GM23338 (cell line): ENCODE measurements around the gene PTPRZ1.

Experiments used
- CREB1 ChIP-seq: fragments of 250-450 bp; sonication (Bioruptor Pico); IDR thresholded peaks from 2 replicates; pipeline ENCODE4 v1.5.0; 2020; ENCODE audit warnings: low read depth, mild to moderate bottlenecking, moderate library complexity
- EZH2 ChIP-seq: fragments of 200-600 bp; sonication (generic); IDR thresholded peaks from one replicate; pipeline ENCODE4 v1.8.0; 2017; ENCODE audit warnings: antibody characterized with exemption, mild to moderate bottlenecking, low read depth; ENCODE audit not compliant: unreplicated experiment
- EZH2phosphoT487 ChIP-seq: fragments of 200-600 bp; sonication (generic); IDR thresholded peaks from one replicate; pipeline ENCODE4 v1.8.1; 2018; ENCODE audit warnings: antibody characterized with exemption; ENCODE audit not compliant: unreplicated experiment
- JUNB ChIP-seq: IDR thresholded peaks from one replicate; pipeline ENCODE4 v1.6.1; 2016; ENCODE audit warnings: antibody characterized with exemption; ENCODE audit not compliant: unreplicated experiment
- NANOG ChIP-seq: IDR thresholded peaks from 2 replicates; pipeline ENCODE4 v1.6.1; 2016; ENCODE audit warnings: antibody characterized with exemption, borderline replicate concordance
- POLR2AphosphoS5 ChIP-seq: IDR thresholded peaks from 2 replicates; pipeline ENCODE4 v1.6.1; 2016; ENCODE audit warnings: antibody characterized with exemption, low read depth
- STAT1 ChIP-seq: IDR thresholded peaks from one replicate; pipeline ENCODE4 v1.6.1; 2016; ENCODE audit warnings: antibody characterized with exemption; ENCODE audit not compliant: unreplicated experiment
- ZNF114 ChIP-seq: fragments of 250-450 bp; sonication (Bioruptor Pico); IDR thresholded peaks from 2 replicates; pipeline ENCODE4 v1.5.0; 2020; ENCODE audit warnings: mild to moderate bottlenecking, moderate library complexity
- ZNF331 ChIP-seq: fragments of 250-450 bp; sonication (Bioruptor Pico); IDR thresholded peaks from 2 replicates; pipeline ENCODE4 v1.5.0; 2020; ENCODE audit warnings: low read depth, mild to moderate bottlenecking, moderate library complexity
- TF ChIP-seq, protein P1 (sequence below), 2 experiments: fragments of 200-600 bp in 1 of 2; sonication (generic) in 1 of 2; conservative IDR thresholded peaks; 2 replicates each; pipeline versions ENCODE4 v1.5.1 to v1.6.1; 2016 to 2017; ENCODE audit warnings: antibody characterized with exemption in 2 of 2, low read depth in 2 of 2, mild to moderate bottlenecking in 2 of 2, moderate library complexity in 1 of 2
- TF ChIP-seq, protein P2 (sequence below): IDR thresholded peaks from one replicate; pipeline ENCODE4 v1.6.1; 2018; ENCODE audit warnings: antibody characterized with exemption; ENCODE audit not compliant: unreplicated experiment
- TF ChIP-seq, protein P3 (sequence below): IDR thresholded peaks from 2 replicates; pipeline ENCODE4 v1.6.1; 2016; ENCODE audit warnings: antibody characterized with exemption
- TF ChIP-seq, protein P4 (sequence below): fragments of 250-450 bp; sonication (Bioruptor Pico); IDR thresholded peaks from 2 replicates; pipeline ENCODE4 v1.5.0; 2020; ENCODE audit warnings: mild to moderate bottlenecking, moderate library complexity

DNA sequence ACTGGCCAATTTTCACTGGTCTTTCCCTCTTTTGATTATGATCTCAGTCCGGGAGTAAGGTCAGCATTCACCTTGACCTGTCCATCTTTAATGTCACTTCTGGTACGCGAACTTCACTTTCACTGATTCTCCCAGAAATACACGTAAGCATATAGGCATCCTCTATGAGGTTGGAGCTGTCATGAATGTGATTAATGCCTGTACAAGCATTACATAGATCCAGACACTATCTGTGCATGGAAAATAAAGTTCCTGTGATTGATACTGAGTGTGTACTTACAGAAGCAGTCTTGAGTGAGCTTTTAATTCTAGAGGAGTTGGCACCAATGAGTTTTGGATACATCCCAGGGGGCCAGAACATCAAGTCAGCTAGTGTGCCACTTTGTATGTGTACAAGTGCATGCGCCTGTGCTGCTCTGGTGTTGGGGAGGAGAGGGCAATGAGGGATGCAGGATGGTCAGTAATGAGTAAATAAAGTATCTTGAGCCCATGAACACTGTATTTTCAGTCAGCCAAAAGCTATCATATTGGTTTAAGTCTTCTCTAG, 6.0 kb downstream of the PTPRZ1 start:
- TF ChIP-seq, protein P1, sequence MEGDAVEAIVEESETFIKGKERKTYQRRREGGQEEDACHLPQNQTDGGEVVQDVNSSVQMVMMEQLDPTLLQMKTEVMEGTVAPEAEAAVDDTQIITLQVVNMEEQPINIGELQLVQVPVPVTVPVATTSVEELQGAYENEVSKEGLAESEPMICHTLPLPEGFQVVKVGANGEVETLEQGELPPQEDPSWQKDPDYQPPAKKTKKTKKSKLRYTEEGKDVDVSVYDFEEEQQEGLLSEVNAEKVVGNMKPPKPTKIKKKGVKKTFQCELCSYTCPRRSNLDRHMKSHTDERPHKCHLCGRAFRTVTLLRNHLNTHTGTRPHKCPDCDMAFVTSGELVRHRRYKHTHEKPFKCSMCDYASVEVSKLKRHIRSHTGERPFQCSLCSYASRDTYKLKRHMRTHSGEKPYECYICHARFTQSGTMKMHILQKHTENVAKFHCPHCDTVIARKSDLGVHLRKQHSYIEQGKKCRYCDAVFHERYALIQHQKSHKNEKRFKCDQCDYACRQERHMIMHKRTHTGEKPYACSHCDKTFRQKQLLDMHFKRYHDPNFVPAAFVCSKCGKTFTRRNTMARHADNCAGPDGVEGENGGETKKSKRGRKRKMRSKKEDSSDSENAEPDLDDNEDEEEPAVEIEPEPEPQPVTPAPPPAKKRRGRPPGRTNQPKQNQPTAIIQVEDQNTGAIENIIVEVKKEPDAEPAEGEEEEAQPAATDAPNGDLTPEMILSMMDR (conservative IDR thresholded peaks at IDR 0.05; ENCODE audit: low read depth in 2 of 2), result no peak
- TF ChIP-seq POLR2AphosphoS5, result no peak
- no peak for TF ChIP-seq JUNB
- no peak for TF ChIP-seq EZH2phosphoT487
- TF ChIP-seq STAT1, result no peak
- TF ChIP-seq ZNF114 (CRISPR knock-in tag), result no peak
- TF ChIP-seq, protein P2, sequence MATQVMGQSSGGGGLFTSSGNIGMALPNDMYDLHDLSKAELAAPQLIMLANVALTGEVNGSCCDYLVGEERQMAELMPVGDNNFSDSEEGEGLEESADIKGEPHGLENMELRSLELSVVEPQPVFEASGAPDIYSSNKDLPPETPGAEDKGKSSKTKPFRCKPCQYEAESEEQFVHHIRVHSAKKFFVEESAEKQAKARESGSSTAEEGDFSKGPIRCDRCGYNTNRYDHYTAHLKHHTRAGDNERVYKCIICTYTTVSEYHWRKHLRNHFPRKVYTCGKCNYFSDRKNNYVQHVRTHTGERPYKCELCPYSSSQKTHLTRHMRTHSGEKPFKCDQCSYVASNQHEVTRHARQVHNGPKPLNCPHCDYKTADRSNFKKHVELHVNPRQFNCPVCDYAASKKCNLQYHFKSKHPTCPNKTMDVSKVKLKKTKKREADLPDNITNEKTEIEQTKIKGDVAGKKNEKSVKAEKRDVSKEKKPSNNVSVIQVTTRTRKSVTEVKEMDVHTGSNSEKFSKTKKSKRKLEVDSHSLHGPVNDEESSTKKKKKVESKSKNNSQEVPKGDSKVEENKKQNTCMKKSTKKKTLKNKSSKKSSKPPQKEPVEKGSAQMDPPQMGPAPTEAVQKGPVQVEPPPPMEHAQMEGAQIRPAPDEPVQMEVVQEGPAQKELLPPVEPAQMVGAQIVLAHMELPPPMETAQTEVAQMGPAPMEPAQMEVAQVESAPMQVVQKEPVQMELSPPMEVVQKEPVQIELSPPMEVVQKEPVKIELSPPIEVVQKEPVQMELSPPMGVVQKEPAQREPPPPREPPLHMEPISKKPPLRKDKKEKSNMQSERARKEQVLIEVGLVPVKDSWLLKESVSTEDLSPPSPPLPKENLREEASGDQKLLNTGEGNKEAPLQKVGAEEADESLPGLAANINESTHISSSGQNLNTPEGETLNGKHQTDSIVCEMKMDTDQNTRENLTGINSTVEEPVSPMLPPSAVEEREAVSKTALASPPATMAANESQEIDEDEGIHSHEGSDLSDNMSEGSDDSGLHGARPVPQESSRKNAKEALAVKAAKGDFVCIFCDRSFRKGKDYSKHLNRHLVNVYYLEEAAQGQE, result no peak
- TF ChIP-seq ZNF331 (CRISPR knock-in tag), result no peak
- no peak for TF ChIP-seq EZH2
- TF ChIP-seq CREB1 (CRISPR knock-in tag), result no peak
- TF ChIP-seq, protein P3, sequence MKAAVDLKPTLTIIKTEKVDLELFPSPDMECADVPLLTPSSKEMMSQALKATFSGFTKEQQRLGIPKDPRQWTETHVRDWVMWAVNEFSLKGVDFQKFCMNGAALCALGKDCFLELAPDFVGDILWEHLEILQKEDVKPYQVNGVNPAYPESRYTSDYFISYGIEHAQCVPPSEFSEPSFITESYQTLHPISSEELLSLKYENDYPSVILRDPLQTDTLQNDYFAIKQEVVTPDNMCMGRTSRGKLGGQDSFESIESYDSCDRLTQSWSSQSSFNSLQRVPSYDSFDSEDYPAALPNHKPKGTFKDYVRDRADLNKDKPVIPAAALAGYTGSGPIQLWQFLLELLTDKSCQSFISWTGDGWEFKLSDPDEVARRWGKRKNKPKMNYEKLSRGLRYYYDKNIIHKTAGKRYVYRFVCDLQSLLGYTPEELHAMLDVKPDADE, result no peak
- TF ChIP-seq, protein P4, sequence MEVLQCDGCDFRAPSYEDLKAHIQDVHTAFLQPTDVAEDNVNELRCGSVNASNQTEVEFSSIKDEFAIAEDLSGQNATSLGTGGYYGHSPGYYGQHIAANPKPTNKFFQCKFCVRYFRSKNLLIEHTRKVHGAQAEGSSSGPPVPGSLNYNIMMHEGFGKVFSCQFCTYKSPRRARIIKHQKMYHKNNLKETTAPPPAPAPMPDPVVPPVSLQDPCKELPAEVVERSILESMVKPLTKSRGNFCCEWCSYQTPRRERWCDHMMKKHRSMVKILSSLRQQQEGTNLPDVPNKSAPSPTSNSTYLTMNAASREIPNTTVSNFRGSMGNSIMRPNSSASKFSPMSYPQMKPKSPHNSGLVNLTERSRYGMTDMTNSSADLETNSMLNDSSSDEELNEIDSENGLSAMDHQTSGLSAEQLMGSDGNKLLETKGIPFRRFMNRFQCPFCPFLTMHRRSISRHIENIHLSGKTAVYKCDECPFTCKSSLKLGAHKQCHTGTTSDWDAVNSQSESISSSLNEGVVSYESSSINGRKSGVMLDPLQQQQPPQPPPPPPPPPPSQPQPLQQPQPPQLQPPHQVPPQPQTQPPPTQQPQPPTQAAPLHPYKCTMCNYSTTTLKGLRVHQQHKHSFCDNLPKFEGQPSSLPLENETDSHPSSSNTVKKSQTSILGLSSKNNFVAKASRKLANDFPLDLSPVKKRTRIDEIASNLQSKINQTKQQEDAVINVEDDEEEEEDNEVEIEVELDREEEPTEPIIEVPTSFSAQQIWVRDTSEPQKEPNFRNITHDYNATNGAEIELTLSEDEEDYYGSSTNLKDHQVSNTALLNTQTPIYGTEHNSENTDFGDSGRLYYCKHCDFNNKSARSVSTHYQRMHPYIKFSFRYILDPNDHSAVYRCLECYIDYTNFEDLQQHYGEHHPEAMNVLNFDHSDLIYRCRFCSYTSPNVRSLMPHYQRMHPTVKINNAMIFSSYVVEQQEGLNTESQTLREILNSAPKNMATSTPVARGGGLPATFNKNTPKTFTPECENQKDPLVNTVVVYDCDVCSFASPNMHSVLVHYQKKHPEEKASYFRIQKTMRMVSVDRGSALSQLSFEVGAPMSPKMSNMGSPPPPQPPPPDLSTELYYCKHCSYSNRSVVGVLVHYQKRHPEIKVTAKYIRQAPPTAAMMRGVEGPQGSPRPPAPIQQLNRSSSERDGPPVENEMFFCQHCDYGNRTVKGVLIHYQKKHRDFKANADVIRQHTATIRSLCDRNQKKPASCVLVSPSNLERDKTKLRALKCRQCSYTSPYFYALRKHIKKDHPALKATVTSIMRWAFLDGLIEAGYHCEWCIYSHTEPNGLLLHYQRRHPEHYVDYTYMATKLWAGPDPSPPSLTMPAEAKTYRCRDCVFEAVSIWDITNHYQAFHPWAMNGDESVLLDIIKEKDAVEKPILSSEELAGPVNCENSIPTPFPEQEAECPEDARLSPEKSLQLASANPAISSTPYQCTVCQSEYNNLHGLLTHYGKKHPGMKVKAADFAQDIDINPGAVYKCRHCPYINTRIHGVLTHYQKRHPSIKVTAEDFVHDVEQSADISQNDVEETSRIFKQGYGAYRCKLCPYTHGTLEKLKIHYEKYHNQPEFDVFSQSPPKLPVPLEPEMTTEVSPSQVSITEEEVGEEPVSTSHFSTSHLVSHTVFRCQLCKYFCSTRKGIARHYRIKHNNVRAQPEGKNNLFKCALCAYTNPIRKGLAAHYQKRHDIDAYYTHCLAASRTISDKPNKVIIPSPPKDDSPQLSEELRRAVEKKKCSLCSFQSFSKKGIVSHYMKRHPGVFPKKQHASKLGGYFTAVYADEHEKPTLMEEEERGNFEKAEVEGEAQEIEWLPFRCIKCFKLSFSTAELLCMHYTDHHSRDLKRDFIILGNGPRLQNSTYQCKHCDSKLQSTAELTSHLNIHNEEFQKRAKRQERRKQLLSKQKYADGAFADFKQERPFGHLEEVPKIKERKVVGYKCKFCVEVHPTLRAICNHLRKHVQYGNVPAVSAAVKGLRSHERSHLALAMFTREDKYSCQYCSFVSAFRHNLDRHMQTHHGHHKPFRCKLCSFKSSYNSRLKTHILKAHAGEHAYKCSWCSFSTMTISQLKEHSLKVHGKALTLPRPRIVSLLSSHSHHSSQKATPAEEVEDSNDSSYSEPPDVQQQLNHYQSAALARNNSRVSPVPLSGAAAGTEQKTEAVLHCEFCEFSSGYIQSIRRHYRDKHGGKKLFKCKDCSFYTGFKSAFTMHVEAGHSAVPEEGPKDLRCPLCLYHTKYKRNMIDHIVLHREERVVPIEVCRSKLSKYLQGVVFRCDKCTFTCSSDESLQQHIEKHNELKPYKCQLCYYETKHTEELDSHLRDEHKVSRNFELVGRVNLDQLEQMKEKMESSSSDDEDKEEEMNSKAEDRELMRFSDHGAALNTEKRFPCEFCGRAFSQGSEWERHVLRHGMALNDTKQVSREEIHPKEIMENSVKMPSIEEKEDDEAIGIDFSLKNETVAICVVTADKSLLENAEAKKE (CRISPR knock-in tag), result no peak
- no peak for TF ChIP-seq NANOG
